Measurements from ENCODE around the gene EXOC7. TPM values are rescaled to one million over a fixed set of nuclear protein-coding genes. Genes with fewer than 3 reads are reported as not detected.
A peak's percentile ranks its signal among the peaks of the same experiment; 100 is the strongest.

EXOC7 gene
- total RNA-seq, 1 experiment from 2014 or later = 126 TPM

- TF ChIP-seq, protein P1, sequence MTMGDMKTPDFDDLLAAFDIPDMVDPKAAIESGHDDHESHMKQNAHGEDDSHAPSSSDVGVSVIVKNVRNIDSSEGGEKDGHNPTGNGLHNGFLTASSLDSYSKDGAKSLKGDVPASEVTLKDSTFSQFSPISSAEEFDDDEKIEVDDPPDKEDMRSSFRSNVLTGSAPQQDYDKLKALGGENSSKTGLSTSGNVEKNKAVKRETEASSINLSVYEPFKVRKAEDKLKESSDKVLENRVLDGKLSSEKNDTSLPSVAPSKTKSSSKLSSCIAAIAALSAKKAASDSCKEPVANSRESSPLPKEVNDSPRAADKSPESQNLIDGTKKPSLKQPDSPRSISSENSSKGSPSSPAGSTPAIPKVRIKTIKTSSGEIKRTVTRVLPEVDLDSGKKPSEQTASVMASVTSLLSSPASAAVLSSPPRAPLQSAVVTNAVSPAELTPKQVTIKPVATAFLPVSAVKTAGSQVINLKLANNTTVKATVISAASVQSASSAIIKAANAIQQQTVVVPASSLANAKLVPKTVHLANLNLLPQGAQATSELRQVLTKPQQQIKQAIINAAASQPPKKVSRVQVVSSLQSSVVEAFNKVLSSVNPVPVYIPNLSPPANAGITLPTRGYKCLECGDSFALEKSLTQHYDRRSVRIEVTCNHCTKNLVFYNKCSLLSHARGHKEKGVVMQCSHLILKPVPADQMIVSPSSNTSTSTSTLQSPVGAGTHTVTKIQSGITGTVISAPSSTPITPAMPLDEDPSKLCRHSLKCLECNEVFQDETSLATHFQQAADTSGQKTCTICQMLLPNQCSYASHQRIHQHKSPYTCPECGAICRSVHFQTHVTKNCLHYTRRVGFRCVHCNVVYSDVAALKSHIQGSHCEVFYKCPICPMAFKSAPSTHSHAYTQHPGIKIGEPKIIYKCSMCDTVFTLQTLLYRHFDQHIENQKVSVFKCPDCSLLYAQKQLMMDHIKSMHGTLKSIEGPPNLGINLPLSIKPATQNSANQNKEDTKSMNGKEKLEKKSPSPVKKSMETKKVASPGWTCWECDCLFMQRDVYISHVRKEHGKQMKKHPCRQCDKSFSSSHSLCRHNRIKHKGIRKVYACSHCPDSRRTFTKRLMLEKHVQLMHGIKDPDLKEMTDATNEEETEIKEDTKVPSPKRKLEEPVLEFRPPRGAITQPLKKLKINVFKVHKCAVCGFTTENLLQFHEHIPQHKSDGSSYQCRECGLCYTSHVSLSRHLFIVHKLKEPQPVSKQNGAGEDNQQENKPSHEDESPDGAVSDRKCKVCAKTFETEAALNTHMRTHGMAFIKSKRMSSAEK (CRISPR knock-in tag; IDR thresholded peaks at IDR 0.05; ENCODE audit: borderline replicate concordance) = no peak
- no peak for TF ChIP-seq SMAD3 (CRISPR knock-in tag; IDR thresholded peaks at IDR 0.05; ENCODE audit: borderline replicate concordance)
- TF ChIP-seq, protein P2, sequence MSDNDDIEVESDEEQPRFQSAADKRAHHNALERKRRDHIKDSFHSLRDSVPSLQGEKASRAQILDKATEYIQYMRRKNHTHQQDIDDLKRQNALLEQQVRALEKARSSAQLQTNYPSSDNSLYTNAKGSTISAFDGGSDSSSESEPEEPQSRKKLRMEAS (CRISPR knock-in tag; IDR thresholded peaks at IDR 0.05) = peak; percentile 38; the same call in 1 of the 2 replicates
- TF ChIP-seq FOXK1 (CRISPR knock-in tag; IDR thresholded peaks at IDR 0.05) = no peak
- 0 out of 2 replicates have a peak, but pooled peaks have one; percentile 27 for TF ChIP-seq JUN (CRISPR knock-in tag; IDR thresholded peaks at IDR 0.05)
These were observed 28.0 kb downstream of the EXOC7 start (continued) for GRCh38 chr17:76075364-76076145.

DNA sequence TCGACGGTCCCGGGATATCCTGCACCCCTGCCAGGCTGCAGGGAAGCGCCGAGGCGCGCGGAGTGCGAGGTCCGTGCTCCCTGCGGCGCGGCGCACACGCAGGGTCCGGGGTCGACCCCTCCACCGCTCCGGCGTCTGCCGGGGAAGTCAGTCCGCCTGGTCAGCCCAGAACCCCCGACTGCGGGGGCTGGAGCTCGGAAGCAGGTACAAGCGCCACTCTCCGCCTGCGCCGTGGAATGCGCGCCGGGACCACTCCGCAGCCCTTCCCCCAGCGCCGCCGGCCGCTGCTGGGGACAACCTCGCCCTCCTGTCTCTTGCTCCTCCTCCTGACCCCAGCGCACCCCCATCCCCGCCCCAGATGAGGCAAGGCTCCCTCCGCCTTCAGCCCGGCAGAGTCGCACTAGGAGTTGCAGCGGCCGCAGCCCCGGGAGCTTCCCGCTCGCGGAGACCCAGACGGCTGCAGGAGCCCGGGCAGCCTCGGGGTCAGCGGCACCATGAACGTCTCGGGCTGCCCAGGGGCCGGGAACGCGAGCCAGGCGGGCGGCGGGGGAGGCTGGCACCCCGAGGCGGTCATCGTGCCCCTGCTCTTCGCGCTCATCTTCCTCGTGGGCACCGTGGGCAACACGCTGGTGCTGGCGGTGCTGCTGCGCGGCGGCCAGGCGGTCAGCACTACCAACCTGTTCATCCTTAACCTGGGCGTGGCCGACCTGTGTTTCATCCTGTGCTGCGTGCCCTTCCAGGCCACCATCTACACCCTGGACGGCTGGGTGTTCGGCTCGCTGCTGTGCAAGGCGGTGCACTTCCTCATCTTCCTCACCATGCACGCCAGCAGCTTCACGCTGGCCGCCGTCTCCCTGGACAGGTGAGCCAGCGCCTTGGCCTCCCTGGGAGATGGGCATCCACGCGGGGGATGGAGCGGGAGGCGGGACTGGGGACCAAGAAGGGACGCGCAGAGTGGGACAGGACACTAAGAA is 28.9 kb downstream of the EXOC7 start, which contains the start of gene GALR2:
Gene GALR2, plus strand, starts transcription at position 392 of the 974 bp plus-strand sequence. Its CDS starts 103 bp downstream, at position 495.
- ChIA-PET CTCF (interaction anchor here (0.8 to 4.9 kb wide), 19 partner anchors 9 to 228 kb away, joined by 3 to 43 read pairs (median 4); partner anchors contain the start of genes CDK3, FBF1 and TRIM65), POLR2A (interaction anchor here (0.5 kb wide), 1 partner anchor 96 kb away, joined by 3 read pairs; no protein-coding TSS in a partner anchor)
- Mint-ChIP-seq H3K27me3 (ENCODE audit: low read depth) (peaks cover 64% of the 10 kb centered on the region), H3K9me3 (no peaks in the 10 kb centered on the region), H3K4me1 (peaks cover 43% of the 10 kb centered on the region), H3K4me3 (peak within 1 kb of the TSS; percentile 86), H3K27ac (no peak within 1 kb of the TSS), H3K36me3 (no peaks in the 10 kb centered on the region)
- ATAC-seq (peak; percentile 34), DNase-seq (ENCODE audit: low spot score) (peak; percentile 75)
- TF ChIP-seq MYBL2 (CRISPR knock-in tag; IDR thresholded peaks at IDR 0.05) = 0 out of 2 replicates have a peak, but pooled peaks have one; percentile 6
- no peak for TF ChIP-seq SOX15 (CRISPR knock-in tag; IDR thresholded peaks at IDR 0.05)
- TF ChIP-seq ZNF423 (CRISPR knock-in tag; IDR thresholded peaks at IDR 0.05) = no peak
- peak; percentile 34; the same call in 1 of the 2 replicates for TF ChIP-seq FOXP1 (CRISPR knock-in tag; IDR thresholded peaks at IDR 0.05; ENCODE audit: borderline replicate concordance)
- TF ChIP-seq, protein P3, sequence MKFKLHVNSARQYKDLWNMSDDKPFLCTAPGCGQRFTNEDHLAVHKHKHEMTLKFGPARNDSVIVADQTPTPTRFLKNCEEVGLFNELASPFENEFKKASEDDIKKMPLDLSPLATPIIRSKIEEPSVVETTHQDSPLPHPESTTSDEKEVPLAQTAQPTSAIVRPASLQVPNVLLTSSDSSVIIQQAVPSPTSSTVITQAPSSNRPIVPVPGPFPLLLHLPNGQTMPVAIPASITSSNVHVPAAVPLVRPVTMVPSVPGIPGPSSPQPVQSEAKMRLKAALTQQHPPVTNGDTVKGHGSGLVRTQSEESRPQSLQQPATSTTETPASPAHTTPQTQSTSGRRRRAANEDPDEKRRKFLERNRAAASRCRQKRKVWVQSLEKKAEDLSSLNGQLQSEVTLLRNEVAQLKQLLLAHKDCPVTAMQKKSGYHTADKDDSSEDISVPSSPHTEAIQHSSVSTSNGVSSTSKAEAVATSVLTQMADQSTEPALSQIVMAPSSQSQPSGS (CRISPR knock-in tag; IDR thresholded peaks at IDR 0.05; ENCODE audit: borderline replicate concordance, low read depth) = no peak
- TF ChIP-seq, protein P4, sequence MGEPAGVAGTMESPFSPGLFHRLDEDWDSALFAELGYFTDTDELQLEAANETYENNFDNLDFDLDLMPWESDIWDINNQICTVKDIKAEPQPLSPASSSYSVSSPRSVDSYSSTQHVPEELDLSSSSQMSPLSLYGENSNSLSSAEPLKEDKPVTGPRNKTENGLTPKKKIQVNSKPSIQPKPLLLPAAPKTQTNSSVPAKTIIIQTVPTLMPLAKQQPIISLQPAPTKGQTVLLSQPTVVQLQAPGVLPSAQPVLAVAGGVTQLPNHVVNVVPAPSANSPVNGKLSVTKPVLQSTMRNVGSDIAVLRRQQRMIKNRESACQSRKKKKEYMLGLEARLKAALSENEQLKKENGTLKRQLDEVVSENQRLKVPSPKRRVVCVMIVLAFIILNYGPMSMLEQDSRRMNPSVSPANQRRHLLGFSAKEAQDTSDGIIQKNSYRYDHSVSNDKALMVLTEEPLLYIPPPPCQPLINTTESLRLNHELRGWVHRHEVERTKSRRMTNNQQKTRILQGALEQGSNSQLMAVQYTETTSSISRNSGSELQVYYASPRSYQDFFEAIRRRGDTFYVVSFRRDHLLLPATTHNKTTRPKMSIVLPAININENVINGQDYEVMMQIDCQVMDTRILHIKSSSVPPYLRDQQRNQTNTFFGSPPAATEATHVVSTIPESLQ (CRISPR knock-in tag; IDR thresholded peaks at IDR 0.05) = no peak
- no peak for TF ChIP-seq ZNF317 (CRISPR knock-in tag; IDR thresholded peaks at IDR 0.05; ENCODE audit: borderline replicate concordance, low read depth)
- TF ChIP-seq, protein P2 (CRISPR knock-in tag; IDR thresholded peaks at IDR 0.05) = peak; percentile 53; the same call in 1 of the 2 replicates
- TF ChIP-seq SP1 (CRISPR knock-in tag; conservative IDR thresholded peaks at IDR 0.05) = peak; percentile 28; the same call in 1 of the 2 replicates
- TF ChIP-seq FOXJ3 (CRISPR knock-in tag; IDR thresholded peaks at IDR 0.05; ENCODE audit: borderline replicate concordance) = no peak
- TF ChIP-seq FOXK1 (CRISPR knock-in tag; IDR thresholded peaks at IDR 0.05) = peak; percentile 46; the same call in 1 of the 2 replicates
- no peak for TF ChIP-seq ZSCAN18 (CRISPR knock-in tag; IDR thresholded peaks at IDR 0.05)
- TF ChIP-seq AFF4 (CRISPR knock-in tag; IDR thresholded peaks at IDR 0.05; ENCODE audit: borderline replicate concordance) = no peak

Data from WTC11 (cell line).